Hepatocyte (in vitro differentiated cells): ENCODE data around the gene ATP8B3. TPM values are rescaled to one million over a fixed set of nuclear protein-coding genes. Genes with fewer than 3 reads are reported as not detected.

Experiments
- DNase-seq: peaks from one replicate; pipeline ENCODE4 v3.0.0-alpha.2; 2016; ENCODE audit warnings: low spot score
- H2AFZ ChIP-seq: fragments of 200-600 bp; sonication (generic); 2 replicates; pipeline ENCODE4 v1.6.0; 2016; ENCODE audit warnings: antibody characterized with exemption, mild to moderate bottlenecking
- H3K27ac ChIP-seq: fragments of 200-600 bp; sonication (generic); 2 replicates; pipeline ENCODE4 v1.5.1; 2016; ENCODE audit warnings: mild to moderate bottlenecking
- H3K27me3 ChIP-seq: fragments of 200-600 bp; sonication (generic); 2 replicates; pipeline ENCODE4 v1.6.1; 2016
- H3K36me3 ChIP-seq: fragments of 200-600 bp; sonication (generic); replicated peaks from 2 replicates; pipeline ENCODE4 v1.5.1; 2016; ENCODE audit warnings: low read depth; ENCODE audit not compliant: insufficient read depth
- H3K4me1 ChIP-seq: fragments of 200-600 bp; sonication (generic); 2 replicates; pipeline ENCODE4 v1.5.1; 2016; ENCODE audit warnings: mild to moderate bottlenecking, moderate library complexity; ENCODE audit not compliant: insufficient read depth
- H3K4me2 ChIP-seq: fragments of 200-600 bp; sonication (generic); 2 replicates; pipeline ENCODE4 v1.6.0; 2016
- H3K4me3 ChIP-seq: fragments of 200-600 bp; sonication (generic); 2 replicates; pipeline ENCODE4 v1.5.1; 2016; ENCODE audit warnings: mild to moderate bottlenecking
- H3K79me2 ChIP-seq: fragments of 200-600 bp; sonication (generic); 2 replicates; pipeline ENCODE4 v1.6.0; 2017; ENCODE audit warnings: mild to moderate bottlenecking
- H3K9me2 ChIP-seq: fragments of 200-600 bp; sonication (generic); replicated peaks from 2 replicates; pipeline ENCODE4 v1.6.0; 2017; ENCODE audit warnings: mild to moderate bottlenecking; ENCODE audit not compliant: insufficient read depth
- H3K9me3 ChIP-seq: fragments of 200-600 bp; sonication (generic); 2 replicates; pipeline ENCODE4 v1.5.1; 2016; ENCODE audit warnings: low read depth, mild to moderate bottlenecking
- H4K20me1 ChIP-seq: fragments of 200-600 bp; sonication (generic); 2 replicates; pipeline ENCODE4 v1.6.0; 2016; ENCODE audit warnings: mild to moderate bottlenecking; ENCODE audit not compliant: insufficient read depth, poor library complexity, severe bottlenecking
- CTCF ChIP-seq: fragments of 200-600 bp; sonication (generic); IDR thresholded peaks from 2 replicates; pipeline ENCODE4 v1.5.1; 2016; ENCODE audit warnings: antibody characterized with exemption, mild to moderate bottlenecking; ENCODE audit not compliant: poor library complexity
- EZH2 ChIP-seq: fragments of 200-600 bp; sonication (generic); IDR thresholded peaks from 2 replicates; pipeline ENCODE4 v1.6.1; 2016; ENCODE audit warnings: antibody characterized with exemption, mild to moderate bottlenecking, borderline replicate concordance
- EZH2phosphoT487 ChIP-seq: fragments of 200-600 bp; sonication (generic); IDR thresholded peaks from one replicate; pipeline ENCODE4 v1.6.1; 2018; ENCODE audit warnings: antibody characterized with exemption, mild to moderate bottlenecking, low read depth, moderate library complexity; ENCODE audit not compliant: unreplicated experiment, severe bottlenecking
- whole genome bisulfite sequencing: methylation state at CpG from one replicate; pipeline ENCODE4 v1.1.6; 2016; ENCODE audit warnings: low lambda C conversion rate; ENCODE audit errors: missing lambda C conversion rate; 5-methylcytosine and 5-hydroxymethylcytosine counted together
- polyA plus RNA-seq: library from polyadenylated mRNA; unstranded; fragments of >200 nt; fragmentation: Nextera tagmentation; extraction: Ambion mirVana; gene quantifications from 2 replicates; pipeline ENCODE4 v1.2.1, GENCODE V29; 2016
- total RNA-seq: library from RNA; depleted of rRNA; stranded (reverse); fragments of >200 nt; gene quantifications from 2 replicates; pipeline ENCODE4 v1.2.3, GENCODE V29; 2014

ATP8B3 gene
- total and polyA plus RNA-seq, 2 experiments from 2014 or later: 1.7 to 2.4 TPM

- Histone ChIP-seq H3K4me1 (peaks cover 5% of the 10 kb centered on the region), H2AFZ (no peak overlapping the region), H3K4me3 (no peak overlapping the region), H3K9me2 (no peaks in the 10 kb centered on the region), H3K4me2 (peak overlapping the region; percentile 95), H3K27me3 (no peaks in the 10 kb centered on the region), H3K9me3 (no peaks in the 10 kb centered on the region), H3K36me3 (no peaks in the 10 kb centered on the region), H3K79me2 (no peaks in the 10 kb centered on the region), H4K20me1 (no peaks in the 10 kb centered on the region), H3K27ac (no peak overlapping the region)
- DNase-seq: no peak
- 67% methylated on average over 21 of the region's 21 CpGs for WGBS
- TF ChIP-seq EZH2phosphoT487 (no peak), CTCF (no peak), EZH2 (no peak)
These were observed 1.4 kb upstream of the ATP8B3 start for GRCh38 chr19:1813192-1814182.

- no peaks in the 10 kb centered on the region for H3K9me3 ChIP-seq
- peak overlapping the region; percentile 79 for H2AFZ ChIP-seq
- peak; percentile 93 for DNase-seq
- WGBS: 1% methylated on average over 22 of the region's 47 CpGs
- peak overlapping the region; percentile 41 for H3K4me3 ChIP-seq
- H3K9me2 ChIP-seq: no peaks in the 10 kb centered on the region
- no peaks in the 10 kb centered on the region for H3K36me3 ChIP-seq
- no peaks in the 10 kb centered on the region for H3K79me2 ChIP-seq
- peak overlapping the region; percentile 95 for H3K4me2 ChIP-seq
- no peak overlapping the region for H3K27ac ChIP-seq
- no peaks in the 10 kb centered on the region for H4K20me1 ChIP-seq
- H3K27me3 ChIP-seq: no peaks in the 10 kb centered on the region
- H3K4me1 ChIP-seq: peaks cover 5% of the 10 kb centered on the region
- TF ChIP-seq EZH2phosphoT487: no peak
- TF ChIP-seq CTCF: peak; percentile 58
These were observed 533 bp upstream of the ATP8B3 start for GRCh38 chr19:1812426-1813191.

- Histone ChIP-seq H3K79me2 (no peaks in the 10 kb centered on the region), H3K27me3 (no peaks in the 10 kb centered on the region), H2AFZ (no peak overlapping the region), H3K4me3 (no peak overlapping the region), H4K20me1 (no peaks in the 10 kb centered on the region), H3K4me2 (peak overlapping the region; percentile 95), H3K9me3 (no peaks in the 10 kb centered on the region), H3K27ac (no peak overlapping the region), H3K36me3 (no peaks in the 10 kb centered on the region), H3K4me1 (peaks cover 5% of the 10 kb centered on the region), H3K9me2 (no peaks in the 10 kb centered on the region)
- 46% methylated on average over 11 of the region's 13 CpGs for WGBS
- TF ChIP-seq CTCF: no peak
- TF ChIP-seq EZH2: no peak
- TF ChIP-seq EZH2phosphoT487: no peak
- peak; percentile 87 for DNase-seq
These were observed 593 bp downstream of the ATP8B3 start for GRCh38 chr19:1811472-1811894.
